Activated CD8-positive, alpha-beta T cell treated with anti-CD3 and anti-CD28 coated beads, Interleukin-2, amount 10 ng/mL, durations not matched to agents 7 days and 5 days (primary cell): ENCODE data around the gene PYDC1. TPM values are rescaled to one million over a fixed set of nuclear protein-coding genes. Genes with fewer than 3 reads are reported as not detected.
"Not testable (repeated sequence)": the region's sequence is repeated elsewhere in the genome, so short reads cannot be mapped to it uniquely, and the experiment has no call there.

Source experiments
- ATAC-seq: fragments of 150-1000 bp; cut with Tn5 transposase; one replicate; pipeline ENCODE4 v1.10.0; 2021; ENCODE audit warnings: moderate library complexity
- CTCF ChIA-PET: fragments of 350-600 bp; sonication (Branson Sonifier 250); formaldehyde crosslinking; loops from one replicate; lab custom pipeline; 2021; ENCODE audit warnings: antibody characterized with exemption; lab: Charles Lee
- POLR2A ChIA-PET: fragments of 350-600 bp; sonication (Branson Sonifier 250); formaldehyde crosslinking; loops from one replicate; lab custom pipeline; 2021; ENCODE audit warnings: antibody characterized with exemption; lab: Charles Lee
- DNase-seq: peaks from one replicate; pipeline ENCODE4 v3.0.0-alpha.2; 2020
- H3K27ac Mint-ChIP-seq: one replicate; pipeline ENCODE4 v1.8.0; 2021; ENCODE audit warnings: mild to moderate bottlenecking, mixed read lengths
- H3K27me3 Mint-ChIP-seq: one replicate; pipeline ENCODE4 v1.8.0; 2021; ENCODE audit warnings: low read depth, mixed read lengths
- H3K36me3 Mint-ChIP-seq: one replicate; pipeline ENCODE4 v1.8.0; 2021; ENCODE audit warnings: low read depth, mixed read lengths
- H3K4me1 Mint-ChIP-seq: one replicate; pipeline ENCODE4 v1.8.0; 2021; ENCODE audit warnings: low read depth, mixed read lengths
- H3K4me3 Mint-ChIP-seq: one replicate; pipeline ENCODE4 v1.8.0; 2021; ENCODE audit warnings: mild to moderate bottlenecking, mixed read lengths
- H3K9me3 Mint-ChIP-seq: one replicate; pipeline ENCODE4 v1.8.0; 2022; ENCODE audit warnings: mixed read lengths; ENCODE audit not compliant: insufficient read depth
- total RNA-seq, 2 experiments: library from RNA; stranded (reverse); gene quantifications; one replicate each; pipeline ENCODE4 v1.2.3, GENCODE V29; 2021

PYDC1 gene
- total RNA-seq, 2 experiments from 2014 or later: not detected

DNA sequence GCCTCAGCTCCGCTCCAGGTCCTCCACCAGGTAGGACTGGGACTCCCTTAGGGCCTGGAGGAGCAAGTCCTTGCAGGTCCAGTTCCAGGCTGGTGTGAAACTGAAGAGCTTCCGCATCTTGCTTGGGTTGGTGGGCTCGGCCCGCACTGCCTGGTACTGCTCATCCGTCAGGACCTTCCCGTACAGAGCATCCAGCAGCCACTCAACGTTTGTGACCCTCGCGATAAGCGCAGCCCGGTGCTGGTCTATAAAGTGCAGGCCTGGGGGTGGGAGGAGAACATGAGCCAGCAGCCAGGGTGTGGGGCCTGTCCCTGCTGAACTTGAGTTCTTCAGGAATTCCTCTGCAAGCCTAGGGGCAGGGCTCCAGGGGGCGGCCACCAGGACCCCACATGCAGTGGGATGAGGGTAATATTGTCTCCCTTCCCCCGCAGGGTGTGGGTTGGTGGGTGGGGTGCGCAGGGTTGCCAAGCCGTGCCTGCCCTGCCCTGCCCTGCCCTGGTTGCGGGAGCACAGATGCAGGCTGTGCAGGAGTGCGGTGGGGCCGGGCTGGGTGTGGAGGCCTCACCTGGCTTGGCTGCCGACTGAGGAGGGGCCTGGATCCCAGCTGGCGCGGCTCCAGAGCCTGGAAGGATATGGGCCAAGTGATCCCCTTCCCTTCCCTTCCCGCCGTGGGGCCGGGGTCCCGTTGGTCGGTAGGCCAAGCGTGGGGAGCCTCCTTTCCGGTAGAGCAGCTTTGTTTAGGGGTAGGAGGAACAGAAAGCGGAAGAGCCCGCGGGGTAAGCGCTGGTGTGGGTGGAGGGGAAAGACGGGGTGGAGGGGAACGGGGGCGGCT is 15.1 kb downstream of the PYDC1 start:
- H3K36me3 Mint-ChIP-seq: peaks cover 35% of the 10 kb centered on the region
- H3K27me3 Mint-ChIP-seq: no peaks in the 10 kb centered on the region
- ATAC-seq (peak; percentile 64), DNase-seq (peak; percentile 55)
- POLR2A ChIA-PET: interaction anchor here (0.6 to 7.1 kb wide), 14 partner anchors 8 to 671 kb away, joined by 3 to 87 read pairs (median 6); partner anchors contain the start of genes FUS, TRIM72, ZNF267 and ZNF843
- H3K27ac Mint-ChIP-seq: peak overlapping the region; percentile 40
- H3K9me3 Mint-ChIP-seq: no peaks in the 10 kb centered on the region
- peak overlapping the region; percentile 89 for H3K4me3 Mint-ChIP-seq
- CTCF ChIA-PET: interaction anchor here (0.8 to 4.9 kb wide), 17 partner anchors 8 to 667 kb away, joined by 3 to 42 read pairs (median 5); partner anchors contain the start of genes ARMC5, PYDC1 and ZNF843
- H3K4me1 Mint-ChIP-seq: peaks cover 67% of the 10 kb centered on the region

DNA sequence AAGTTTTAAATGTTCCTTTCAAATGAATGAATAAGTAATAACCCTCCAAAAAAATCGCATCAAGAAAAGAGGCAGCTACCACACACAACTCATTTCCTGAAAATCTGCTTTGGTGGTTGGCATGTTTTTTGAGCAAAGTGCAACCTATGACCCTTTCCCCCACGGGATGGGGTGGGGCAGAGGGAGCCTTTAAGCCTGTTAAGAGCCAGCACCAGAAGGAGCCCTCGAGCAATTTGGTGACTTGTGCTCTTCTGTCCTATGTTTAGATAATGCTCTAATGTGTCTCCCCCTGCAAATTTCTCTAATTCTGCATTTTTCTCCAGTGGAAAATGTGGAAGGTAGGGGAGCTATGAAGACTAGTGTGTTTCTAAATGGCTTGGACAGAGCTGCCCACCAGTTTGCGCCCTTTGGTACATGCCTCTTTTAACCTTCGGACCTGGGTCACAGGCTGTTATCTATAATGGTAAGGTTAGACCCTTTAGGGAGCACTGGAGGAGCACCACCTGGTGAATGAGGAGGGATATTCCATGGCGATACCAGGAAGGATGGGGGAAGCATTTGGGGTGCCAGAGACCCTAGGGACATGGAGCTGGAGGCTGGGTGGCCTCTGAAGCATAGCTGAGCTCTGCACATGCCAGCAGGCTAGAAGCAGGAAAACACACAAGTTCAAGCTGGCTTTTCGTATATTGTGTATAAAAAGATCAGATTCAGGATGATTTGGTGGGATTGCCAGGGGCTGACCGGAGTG is 15.9 kb downstream of the PYDC1 start:
- H3K4me3 Mint-ChIP-seq: peak overlapping the region; percentile 89
- H3K36me3 Mint-ChIP-seq: peaks cover 43% of the 10 kb centered on the region
- H3K27ac Mint-ChIP-seq: peak overlapping the region; percentile 40
- no peaks in the 10 kb centered on the region for H3K27me3 Mint-ChIP-seq
- POLR2A ChIA-PET: interaction anchor here (0.6 to 7.1 kb wide), 12 partner anchors 9 to 242 kb away, joined by 3 to 87 read pairs (median 7); partner anchors contain the start of genes FUS, TRIM72 and ZNF843
- no peaks in the 10 kb centered on the region for H3K9me3 Mint-ChIP-seq
- CTCF ChIA-PET: interaction anchor here (0.6 to 4.9 kb wide), 21 partner anchors 9 to 668 kb away, joined by 3 to 42 read pairs (median 4); partner anchors contain the start of genes ARMC5, PYDC1 and ZNF843
- ATAC-seq (peak; percentile 32), DNase-seq (peak; percentile 81)
- H3K4me1 Mint-ChIP-seq: peaks cover 75% of the 10 kb centered on the region

DNA sequence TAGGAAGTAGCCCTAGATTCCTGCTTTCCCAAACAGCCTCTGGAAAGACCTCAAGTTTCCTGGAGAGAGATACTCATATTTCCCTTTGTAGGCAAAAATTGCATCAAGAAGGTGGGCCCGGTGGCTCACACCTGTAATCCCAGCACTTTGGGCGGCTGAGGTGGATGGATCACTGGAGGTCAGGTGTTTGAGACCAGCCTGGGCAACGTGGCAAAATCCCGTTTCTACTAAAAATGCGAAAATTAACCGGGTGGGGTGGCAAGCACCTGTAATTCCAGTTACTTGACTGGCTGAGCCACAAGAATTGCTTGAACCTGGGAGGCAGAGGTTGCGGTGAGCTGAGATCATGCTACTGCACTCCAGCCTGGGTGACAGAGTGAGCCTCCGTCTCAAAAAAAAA is 16.8 kb downstream of the PYDC1 start:
- not testable (repeated sequence) for H3K9me3 Mint-ChIP-seq, ATAC-seq, H3K27me3 Mint-ChIP-seq, DNase-seq
- ChIA-PET CTCF (interaction anchor here (0.6 to 4.9 kb wide), 10 partner anchors 10 to 260 kb away, joined by 3 to 42 read pairs (median 5); partner anchors contain the start of genes ARMC5, PYDC1 and ZNF843), POLR2A (interaction anchor here (1.5 to 7.1 kb wide), 4 partner anchors 13 to 58 kb away, joined by 5 to 87 read pairs (median 28); partner anchors contain the start of genes FUS and TRIM72)
- Mint-ChIP-seq H3K27ac (peak overlapping the region; percentile 40), H3K36me3 (peaks cover 49% of the 10 kb centered on the region), H3K4me1 (peaks cover 77% of the 10 kb centered on the region), H3K4me3 (peak overlapping the region; percentile 16)

DNA sequence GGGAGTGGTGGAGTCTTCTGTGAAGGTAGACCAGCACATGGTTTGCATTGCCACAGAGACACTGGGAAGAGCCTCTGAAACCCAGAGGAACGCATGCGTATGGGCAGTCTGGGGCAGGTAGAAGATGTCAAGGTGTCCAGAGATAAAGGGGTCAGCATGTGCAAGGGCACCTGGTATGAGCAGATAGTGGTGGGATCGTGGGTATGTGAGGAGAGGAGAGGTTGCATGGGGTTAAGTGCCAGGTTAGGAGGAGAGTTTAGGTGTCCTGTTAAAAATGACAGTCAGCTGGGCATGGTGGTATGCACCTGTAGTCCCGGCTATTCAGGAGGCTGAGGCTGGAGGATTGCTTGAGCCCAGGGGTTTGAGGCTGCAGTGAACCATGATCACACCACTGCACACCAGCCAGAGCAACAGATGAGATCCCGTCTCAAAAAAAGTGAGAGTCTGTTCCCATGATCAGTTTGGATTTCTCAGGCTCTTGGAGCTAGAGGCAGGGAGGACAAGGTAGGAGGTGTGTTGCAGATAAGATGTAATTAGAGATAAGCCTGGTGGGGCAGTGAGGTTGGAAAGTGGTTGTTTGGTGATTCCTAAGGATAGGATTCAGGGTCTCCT is 17.4 kb downstream of the PYDC1 start:
- peak overlapping the region; percentile 40 for H3K27ac Mint-ChIP-seq
- H3K4me1 Mint-ChIP-seq: peaks cover 77% of the 10 kb centered on the region
- DNase-seq (no peak), ATAC-seq (no peak)
- ChIA-PET CTCF (interaction anchor here (1.3 to 4.4 kb wide), 3 partner anchors 134 to 244 kb away, joined by 4 to 35 read pairs (median 4); no protein-coding TSS in a partner anchor), POLR2A (interaction anchor here (5.3 to 7.1 kb wide), 2 partner anchors 13 to 18 kb away, joined by 34 to 87 read pairs; partner anchors contain the start of gene FUS)
- peak overlapping the region; percentile 16 for H3K4me3 Mint-ChIP-seq
- peaks cover 54% of the 10 kb centered on the region for H3K36me3 Mint-ChIP-seq
- H3K27me3 Mint-ChIP-seq: no peaks in the 10 kb centered on the region
- no peaks in the 10 kb centered on the region for H3K9me3 Mint-ChIP-seq

DNA sequence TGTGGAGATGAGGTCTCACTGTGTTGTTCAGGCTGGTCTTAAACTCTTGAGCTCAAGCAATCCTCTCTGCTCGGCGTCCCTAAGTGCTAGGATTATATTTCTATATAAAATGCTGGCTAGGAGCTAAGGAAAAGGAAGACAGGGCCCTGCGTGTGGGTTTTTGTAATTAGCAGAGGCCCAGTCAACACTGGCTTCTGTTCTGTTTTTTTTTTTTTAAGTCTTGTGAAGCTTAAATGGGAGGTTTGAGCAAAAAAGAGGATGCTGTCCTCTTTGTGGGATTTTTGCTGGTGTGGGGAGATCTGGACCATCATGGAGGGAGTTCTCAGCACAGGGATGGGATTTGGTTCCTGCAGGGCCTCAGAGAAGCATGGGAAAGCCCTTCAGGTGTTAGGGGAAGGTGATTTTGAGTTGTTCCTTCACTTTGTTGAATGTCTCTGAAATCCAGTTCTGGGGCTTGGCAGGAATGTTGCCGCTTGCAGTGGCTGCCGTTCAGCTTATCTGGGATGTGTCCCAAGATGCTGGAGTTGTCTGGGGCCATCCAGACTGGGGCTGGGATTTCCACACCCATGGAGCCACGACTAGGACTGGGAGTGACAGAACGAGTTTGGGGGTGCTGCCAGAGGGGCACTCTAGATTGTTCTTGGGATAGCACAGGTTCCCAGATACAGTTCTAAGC is 18.6 kb downstream of the PYDC1 start:
- DNase-seq: no peak
- ChIA-PET POLR2A (interaction anchor here (0.6 to 7.1 kb wide), 5 partner anchors 9 to 260 kb away, joined by 3 to 87 read pairs (median 4); partner anchors contain the start of gene FUS), CTCF (interaction anchor here (0.9 to 1.7 kb wide), 4 partner anchors 9 to 245 kb away, joined by 4 read pairs; no protein-coding TSS in a partner anchor)
- no peaks in the 10 kb centered on the region for H3K9me3 Mint-ChIP-seq
- peaks cover 63% of the 10 kb centered on the region for H3K36me3 Mint-ChIP-seq
- peak overlapping the region; percentile 40 for H3K27ac Mint-ChIP-seq
- H3K4me1 Mint-ChIP-seq: peaks cover 78% of the 10 kb centered on the region
- no peak for ATAC-seq
- no peak overlapping the region for H3K4me3 Mint-ChIP-seq
- no peaks in the 10 kb centered on the region for H3K27me3 Mint-ChIP-seq

DNA sequence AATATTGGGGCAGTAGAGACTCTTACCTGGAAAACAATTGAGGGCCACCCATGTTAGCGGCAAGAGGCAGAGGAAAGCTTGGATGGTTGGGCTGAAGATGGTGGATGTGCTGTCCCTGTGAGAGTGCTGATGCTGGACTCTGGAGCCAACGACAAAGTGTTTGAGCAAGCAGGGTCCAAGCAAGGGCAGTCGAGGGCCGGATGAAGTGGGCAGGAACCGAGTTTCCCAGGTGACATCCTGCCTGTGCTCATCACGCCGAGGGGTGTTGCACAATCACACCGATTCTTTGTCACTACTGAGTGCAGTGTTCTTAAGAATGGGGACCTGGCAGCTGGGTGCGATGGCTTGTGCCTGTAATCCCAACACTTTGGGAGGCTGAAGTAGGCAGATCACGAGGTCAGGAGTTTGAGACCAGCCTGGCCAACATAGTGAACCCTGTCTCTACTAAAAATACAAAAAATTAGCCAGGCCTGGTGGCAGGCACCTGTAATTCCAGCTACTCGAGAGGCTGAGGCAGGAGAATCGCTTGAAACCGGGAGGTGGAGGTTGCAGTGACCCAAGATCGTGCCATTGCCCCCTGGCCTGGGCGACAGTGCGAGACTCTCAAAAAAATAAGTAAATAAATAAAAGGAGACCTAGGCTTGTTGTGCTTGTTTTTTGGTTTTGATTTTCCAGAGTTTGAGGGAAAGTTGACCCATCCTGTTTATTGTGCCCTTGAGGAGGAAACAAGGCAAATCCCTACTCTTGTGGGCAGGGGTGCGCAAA is 20.4 kb downstream of the PYDC1 start:
- peaks cover 77% of the 10 kb centered on the region for H3K36me3 Mint-ChIP-seq
- peak overlapping the region; percentile 44 for H3K27ac Mint-ChIP-seq
- no peaks in the 10 kb centered on the region for H3K27me3 Mint-ChIP-seq
- ATAC-seq (no peak), DNase-seq (no peak)
- no peaks in the 10 kb centered on the region for H3K9me3 Mint-ChIP-seq
- ChIA-PET CTCF (interaction anchor here (1.5 to 1.9 kb wide), 2 partner anchors 13 to 186 kb away, joined by 3 to 5 read pairs; no protein-coding TSS in a partner anchor), POLR2A (interaction anchor here (1.3 to 7.1 kb wide), 3 partner anchors 7 to 15 kb away, joined by 4 to 87 read pairs (median 34); partner anchors contain the start of gene FUS)
- no peak overlapping the region for H3K4me3 Mint-ChIP-seq
- H3K4me1 Mint-ChIP-seq: peaks cover 77% of the 10 kb centered on the region

GRCh38 chr16:31195861-31196260 is 21.1 kb downstream of the PYDC1 start:
- DNase-seq, H3K9me3 Mint-ChIP-seq, ATAC-seq, H3K27ac Mint-ChIP-seq, H3K27me3 Mint-ChIP-seq, H3K4me3 Mint-ChIP-seq: not testable (repeated sequence)
- H3K4me1 Mint-ChIP-seq: peaks cover 75% of the 10 kb centered on the region
- CTCF ChIA-PET: interaction anchor here (1.5 to 1.9 kb wide), 2 partner anchors 12 to 187 kb away, joined by 3 to 5 read pairs; no protein-coding TSS in a partner anchor
- POLR2A ChIA-PET: interaction anchor here (0.8 to 5.3 kb wide), 2 partner anchors 9 to 14 kb away, joined by 4 to 34 read pairs; no protein-coding TSS in a partner anchor
- peaks cover 78% of the 10 kb centered on the region for H3K36me3 Mint-ChIP-seq

DNA sequence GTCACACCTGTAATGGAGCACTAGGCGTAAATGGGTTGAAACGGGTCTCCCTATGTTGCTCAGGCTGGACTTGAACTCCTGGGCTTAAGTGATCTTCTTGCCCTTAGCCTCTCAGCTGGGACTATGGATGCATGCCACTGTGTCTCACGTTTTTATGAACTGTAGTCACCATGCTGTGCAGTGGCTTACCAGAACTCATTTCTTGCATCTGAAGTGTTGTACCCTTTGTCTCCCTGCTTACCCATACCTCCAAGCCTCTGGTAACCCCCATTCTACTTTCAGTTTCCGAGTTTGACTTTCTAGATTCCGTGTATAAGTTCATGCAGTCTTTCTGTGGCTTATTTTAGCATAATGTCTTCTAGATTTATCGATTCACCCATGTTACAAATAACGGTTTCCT is 22.0 kb downstream of the PYDC1 start:
- CTCF ChIA-PET: interaction anchor here (1.5 to 1.9 kb wide), 2 partner anchors 11 to 188 kb away, joined by 3 to 5 read pairs; no protein-coding TSS in a partner anchor
- POLR2A ChIA-PET: interaction anchor here (0.8 to 5.3 kb wide), 3 partner anchors 8 to 14 kb away, joined by 3 to 34 read pairs (median 4); no protein-coding TSS in a partner anchor
- no peak for ATAC-seq
- H3K9me3 Mint-ChIP-seq: no peaks in the 10 kb centered on the region
- H3K36me3 Mint-ChIP-seq: peaks cover 84% of the 10 kb centered on the region
- H3K4me3 Mint-ChIP-seq: no peak overlapping the region
- H3K27me3 Mint-ChIP-seq: no peaks in the 10 kb centered on the region
- no peak overlapping the region for H3K27ac Mint-ChIP-seq
- H3K4me1 Mint-ChIP-seq: peaks cover 75% of the 10 kb centered on the region
- no peak for DNase-seq

GRCh38 chr16:31193874-31194273 is 23.1 kb downstream of the PYDC1 start:
- ATAC-seq (no peak), DNase-seq (no peak)
- H3K36me3 Mint-ChIP-seq: peaks cover 85% of the 10 kb centered on the region
- H3K27ac Mint-ChIP-seq: peak overlapping the region; percentile 13
- POLR2A ChIA-PET: interaction anchor here (2.2 to 2.9 kb wide), 2 partner anchors 9 to 14 kb away, joined by 14 to 16 read pairs; partner anchors contain the start of gene FUS
- peaks cover 75% of the 10 kb centered on the region for H3K4me1 Mint-ChIP-seq
- H3K27me3 Mint-ChIP-seq: no peaks in the 10 kb centered on the region
- no peaks in the 10 kb centered on the region for H3K9me3 Mint-ChIP-seq
- CTCF ChIA-PET: interaction anchor here (1.5 kb wide), 1 partner anchor 189 kb away, joined by 5 read pairs; no protein-coding TSS in a partner anchor
- no peak overlapping the region for H3K4me3 Mint-ChIP-seq
